GM19455 (cell line): ENCODE measurements around the gene C17orf113.
"Not testable (repeated sequence)": the region's sequence is repeated elsewhere in the genome, so short reads cannot be mapped to it uniquely, and the experiment has no call there.

ENCODE experiments used
- ATAC-seq: cut with Tn5 transposase; IDR thresholded peaks from one replicate; pipeline ENCODE4 v1.9.1; 2021; ENCODE audit not compliant: unreplicated experiment

The C17orf113 gene

GRCh38 chr17:42017866-42018200 is 32.6 kb downstream of the C17orf113 start:
- ATAC-seq: no peak

- peak; percentile 69 for ATAC-seq
Observed at GRCh38 chr17:42016941-42017865, 33.2 kb downstream of the C17orf113 start, which contains the start of gene DNAJC7. DNAJC7 (minus strand) TSS chr17:42017439; CDS start chr17:42017416, 23 bp downstream.

- ATAC-seq: no peak
Observed at GRCh38 chr17:42016411-42016831, 34.0 kb downstream of the C17orf113 start.

DNA sequence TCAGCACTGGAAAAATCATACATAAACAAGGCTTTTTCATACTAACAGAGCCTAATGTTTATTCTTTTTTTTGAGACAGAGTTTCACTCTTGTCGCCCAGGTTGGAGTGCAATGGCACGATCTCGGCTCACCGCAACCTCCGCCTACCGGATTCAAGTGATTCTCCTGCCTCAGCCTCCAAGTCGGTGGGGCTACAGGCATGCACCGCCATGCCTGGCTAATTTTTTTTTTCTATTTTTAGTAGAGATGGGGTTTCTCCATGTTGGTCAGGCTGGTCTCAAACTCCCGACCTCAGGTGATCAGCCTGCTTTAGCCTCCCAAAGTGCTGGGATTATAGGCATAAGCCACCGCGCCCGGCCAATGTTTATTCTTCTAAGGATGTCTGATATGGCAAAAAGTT is 36.7 kb downstream of the C17orf113 start:
- not testable (repeated sequence) for ATAC-seq

- ATAC-seq: not testable (repeated sequence)
Observed at GRCh38 chr17:42012363-42012762, 38.0 kb downstream of the C17orf113 start.

GRCh38 chr17:42010898-42011516 is 39.4 kb downstream of the C17orf113 start:
- ATAC-seq: no peak

- not testable (repeated sequence) for ATAC-seq
Observed at GRCh38 chr17:42010266-42010680, 40.1 kb downstream of the C17orf113 start.

DNA sequence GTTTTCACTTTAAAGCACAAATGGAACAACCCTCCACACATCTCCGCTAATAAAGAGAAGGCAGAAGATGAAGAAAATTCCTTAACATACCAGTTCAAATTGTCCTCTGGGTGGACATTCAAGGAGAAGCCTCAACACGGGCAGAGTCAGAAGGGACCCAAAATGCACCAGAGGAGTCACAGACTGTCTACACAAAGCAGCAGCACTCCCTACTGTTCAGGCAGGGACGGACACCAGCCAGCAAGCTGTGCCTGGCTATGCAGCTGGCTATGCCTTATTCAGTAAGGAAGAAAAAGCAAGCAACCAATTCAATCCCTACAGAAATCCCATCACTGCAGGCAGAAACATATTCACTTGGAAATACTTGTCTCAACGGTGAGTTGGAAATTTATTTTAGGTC is 41.2 kb downstream of the C17orf113 start:
- ATAC-seq: no peak

DNA sequence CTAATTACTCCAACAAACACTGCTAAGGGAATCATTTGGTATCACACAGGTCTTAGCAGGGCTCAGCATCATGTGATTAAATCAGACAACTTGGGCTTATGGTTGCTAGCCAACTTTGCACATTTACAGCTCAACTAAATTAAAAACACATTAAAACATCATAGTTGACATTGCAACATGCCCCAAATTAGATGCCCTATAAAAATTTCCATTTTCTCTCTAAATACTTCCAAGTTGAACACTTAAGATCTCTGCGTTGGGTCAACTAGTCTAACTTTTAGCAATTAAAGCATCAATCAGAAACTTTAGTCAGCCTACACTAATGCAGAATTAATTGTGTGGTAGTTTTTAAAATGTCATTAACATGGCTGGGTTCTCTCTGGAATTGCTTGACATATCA is 45.2 kb downstream of the C17orf113 start:
- ATAC-seq: no peak

DNA sequence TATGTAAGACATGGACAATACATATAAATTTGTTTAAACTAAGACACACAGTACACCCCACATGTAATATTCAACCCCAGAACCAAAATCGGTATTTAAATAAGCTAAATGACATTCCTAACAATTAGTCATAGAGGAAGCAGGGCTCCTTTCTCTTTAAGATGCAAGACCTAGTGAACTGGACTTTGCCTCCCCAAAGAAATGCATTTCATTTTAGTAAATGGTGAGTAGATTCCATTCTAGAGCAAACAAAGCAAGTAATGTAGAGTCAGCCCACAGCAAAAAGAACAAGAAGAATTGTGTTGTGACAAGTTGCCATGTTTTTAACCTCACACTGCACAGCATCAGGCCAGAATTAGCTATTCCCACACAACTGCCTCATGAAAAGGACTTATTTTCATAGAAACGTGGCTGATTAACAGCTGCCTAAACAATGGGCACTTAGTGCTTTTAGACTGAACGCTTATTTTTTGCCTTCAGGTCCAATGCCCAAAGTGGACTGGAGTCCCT is 47.6 kb downstream of the C17orf113 start:
- no peak for ATAC-seq

- ATAC-seq: no peak
Observed at GRCh38 chr17:42002175-42002791, 48.1 kb downstream of the C17orf113 start.

- ATAC-seq: no peak
Observed at GRCh38 chr17:42001729-42002128, 48.7 kb downstream of the C17orf113 start.

DNA sequence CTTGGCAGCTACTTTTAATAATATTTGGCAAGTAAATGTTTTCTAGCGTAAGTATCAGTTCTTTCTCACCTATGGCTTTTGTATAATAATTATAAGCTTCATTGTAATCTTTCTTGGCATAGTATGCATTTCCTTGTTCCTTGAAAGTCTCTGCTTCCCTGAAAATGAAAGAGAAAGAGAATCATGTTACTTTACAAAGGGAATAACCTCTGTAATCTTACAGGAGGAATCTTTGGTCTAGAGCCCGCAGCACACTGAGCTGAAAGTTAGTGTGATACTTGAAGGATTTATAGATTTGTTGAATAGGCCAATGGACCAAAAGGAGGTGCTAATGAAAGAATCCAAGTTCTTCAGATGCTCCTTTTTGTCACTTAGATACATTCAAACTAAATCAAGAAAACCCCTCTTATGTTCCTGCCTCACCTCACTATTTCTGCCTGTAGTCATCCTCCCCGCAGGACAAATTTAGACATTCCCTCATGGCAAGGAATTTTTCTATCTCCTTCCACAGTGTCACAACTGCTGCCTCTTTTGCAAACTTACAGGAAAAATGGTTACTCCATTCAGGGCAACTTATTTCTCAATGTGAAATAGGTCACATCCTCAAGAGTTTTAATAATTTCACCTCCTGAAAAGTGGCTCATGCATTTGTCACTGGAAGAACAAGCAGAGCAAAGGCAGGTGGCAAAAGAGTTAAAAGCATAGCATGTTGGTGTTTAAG is 49.8 kb downstream of the C17orf113 start:
- ATAC-seq: no peak

GRCh38 chr17:41998497-41998896 is 51.9 kb downstream of the C17orf113 start:
- ATAC-seq: no peak

DNA sequence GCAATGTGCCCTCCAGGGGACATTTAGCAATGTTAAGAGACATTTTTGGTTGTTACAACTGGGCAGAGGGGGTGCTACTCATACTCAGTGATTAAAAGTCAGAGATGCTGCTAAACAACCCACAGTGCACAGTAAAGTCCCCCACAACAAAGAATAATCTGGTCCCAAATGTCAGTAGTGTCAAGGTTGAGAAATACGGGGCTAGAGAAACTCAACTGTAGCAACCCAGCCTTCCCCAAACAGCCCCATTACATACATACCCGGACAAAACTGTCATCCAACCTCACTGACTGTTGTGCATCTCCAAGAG is 53.6 kb downstream of the C17orf113 start:
- no peak for ATAC-seq

- no peak for ATAC-seq
Observed at GRCh38 chr17:41992576-41992975, 57.8 kb downstream of the C17orf113 start.

GRCh38 chr17:41989702-41990419 is 60.5 kb downstream of the C17orf113 start:
- ATAC-seq: no peak

- ATAC-seq: no peak
Observed at GRCh38 chr17:41988418-41988817, 62.0 kb downstream of the C17orf113 start.
